ENCODE data around the gene ALDH3B1.

The ALDH3B1 gene

GRCh38 chr11:68035266-68035876, 25.2 kb downstream of the ALDH3B1 start:
- no peak overlapping the region for H3K4me3 ChIP-seq (ENCODE audit: control insufficient read depth, low read depth, low read length)
- no peak for TF ChIP-seq CTCF (conservative IDR thresholded peaks at IDR 0.05; ENCODE audit: control insufficient read depth, insufficient read depth, low read depth, low read length)
- no peak for DNase-seq (ENCODE audit: low read depth)

DNA sequence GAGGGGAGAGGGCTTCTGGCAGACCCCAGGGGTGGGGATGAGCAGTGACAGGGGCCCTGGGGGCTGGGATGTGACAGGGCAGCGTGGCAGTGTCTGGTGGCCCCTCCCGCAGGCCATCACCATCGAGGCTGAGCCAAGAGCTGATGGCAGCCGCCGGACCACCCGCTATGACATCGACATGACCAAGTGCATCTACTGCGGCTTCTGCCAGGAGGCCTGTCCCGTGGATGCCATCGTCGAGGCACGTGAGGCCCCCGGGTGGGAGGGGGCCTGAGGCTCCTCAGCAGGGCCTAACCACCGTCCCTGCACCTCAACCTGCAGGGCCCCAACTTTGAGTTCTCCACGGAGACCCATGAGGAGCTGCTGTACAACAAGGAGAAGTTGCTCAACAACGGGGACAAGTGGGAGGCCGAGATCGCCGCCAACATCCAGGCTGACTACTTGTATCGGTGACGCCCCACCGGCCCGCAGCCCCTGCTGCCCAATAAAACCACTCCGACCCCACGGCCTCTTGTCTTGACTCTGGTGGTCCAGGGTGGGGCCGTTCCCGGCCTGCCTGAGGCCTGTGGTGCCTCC, 26.1 kb downstream of the ALDH3B1 start:
- no peak for TF ChIP-seq CTCF (conservative IDR thresholded peaks at IDR 0.05; ENCODE audit: control insufficient read depth, insufficient read depth, low read depth, low read length)
- no peak overlapping the region for H3K4me3 ChIP-seq (ENCODE audit: control insufficient read depth, low read depth, low read length)
- no peak for DNase-seq (ENCODE audit: low read depth)

DNA sequence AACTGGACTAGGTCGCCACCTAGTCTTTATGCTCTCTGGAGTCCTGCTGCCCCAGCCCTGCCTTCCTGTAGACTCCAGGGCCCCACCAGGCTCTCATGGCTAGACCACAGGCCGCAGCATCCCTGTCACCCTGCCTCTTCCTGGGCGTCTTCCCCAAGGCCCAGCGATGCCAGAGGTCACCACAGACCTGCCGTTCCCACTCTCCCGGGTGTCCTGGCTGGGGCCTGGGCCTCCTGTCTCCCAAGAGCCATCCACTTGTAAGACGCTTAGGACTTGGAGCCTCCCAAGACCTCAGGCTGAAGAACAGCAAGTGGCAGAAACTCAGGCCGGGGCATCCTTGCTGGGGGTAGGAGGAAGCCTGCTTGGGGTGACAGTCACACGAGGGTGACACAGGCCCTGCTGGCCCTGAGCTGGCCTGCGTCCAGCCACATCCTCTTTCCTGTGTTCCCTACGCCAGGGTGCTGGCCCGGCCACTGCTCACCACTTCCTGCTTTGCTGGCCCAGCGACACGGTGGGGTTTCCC, 26.7 kb downstream of the ALDH3B1 start:
- no peak for DNase-seq (ENCODE audit: low read depth)
- TF ChIP-seq CTCF (conservative IDR thresholded peaks at IDR 0.05; ENCODE audit: control insufficient read depth, insufficient read depth, low read depth, low read length): no peak

DNA sequence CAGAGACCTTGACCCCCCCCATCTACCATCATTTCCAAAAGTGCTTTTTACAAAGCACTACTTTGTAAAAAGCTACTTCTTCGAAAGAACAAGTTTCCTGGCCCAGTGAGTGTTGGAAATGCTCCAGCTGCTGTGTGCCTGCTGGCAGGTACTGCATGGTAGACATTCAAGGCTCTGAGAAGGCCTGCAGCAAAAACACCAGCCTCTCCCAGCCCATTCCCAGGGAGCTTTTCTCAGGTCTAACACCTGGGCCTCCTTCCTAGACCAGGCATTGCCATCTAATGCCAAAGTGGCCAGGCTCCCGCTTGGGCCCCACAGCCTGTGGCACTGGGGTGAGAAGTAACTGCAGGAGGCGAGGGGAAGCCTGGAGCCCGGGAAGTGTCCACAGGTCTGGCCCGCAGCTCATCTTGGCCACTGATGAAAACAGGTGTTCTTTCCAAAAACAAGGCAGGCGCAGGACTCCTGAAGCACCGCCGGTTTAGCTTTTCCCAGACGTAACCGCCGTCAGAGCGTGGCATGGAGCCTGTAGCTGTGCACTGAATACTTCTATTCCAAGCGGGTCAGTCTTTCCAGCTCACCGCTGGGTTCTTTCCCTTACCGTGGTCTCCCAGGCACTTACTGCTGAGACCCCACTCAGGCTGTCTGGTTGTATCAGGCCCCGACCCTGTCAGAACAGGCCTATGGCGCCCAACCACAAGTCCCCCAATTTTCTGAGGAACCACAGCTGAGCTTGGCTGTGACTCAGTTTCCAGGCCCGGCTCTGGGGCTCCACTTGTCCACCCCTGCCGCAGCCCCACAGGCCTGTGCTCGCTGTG, 27.5 kb downstream of the ALDH3B1 start:
- no peak for DNase-seq (ENCODE audit: low read depth)
- no peak overlapping the region for H3K4me3 ChIP-seq (ENCODE audit: control insufficient read depth, low read depth, low read length)
- no peak for TF ChIP-seq CTCF (conservative IDR thresholded peaks at IDR 0.05; ENCODE audit: control insufficient read depth, insufficient read depth, low read depth, low read length)

More for the DNA sequence above, 26.7 kb downstream of the ALDH3B1 start:
- no peak overlapping the region for H3K4me3 ChIP-seq (ENCODE audit: control insufficient read depth, low read depth, low read length)

DNA sequence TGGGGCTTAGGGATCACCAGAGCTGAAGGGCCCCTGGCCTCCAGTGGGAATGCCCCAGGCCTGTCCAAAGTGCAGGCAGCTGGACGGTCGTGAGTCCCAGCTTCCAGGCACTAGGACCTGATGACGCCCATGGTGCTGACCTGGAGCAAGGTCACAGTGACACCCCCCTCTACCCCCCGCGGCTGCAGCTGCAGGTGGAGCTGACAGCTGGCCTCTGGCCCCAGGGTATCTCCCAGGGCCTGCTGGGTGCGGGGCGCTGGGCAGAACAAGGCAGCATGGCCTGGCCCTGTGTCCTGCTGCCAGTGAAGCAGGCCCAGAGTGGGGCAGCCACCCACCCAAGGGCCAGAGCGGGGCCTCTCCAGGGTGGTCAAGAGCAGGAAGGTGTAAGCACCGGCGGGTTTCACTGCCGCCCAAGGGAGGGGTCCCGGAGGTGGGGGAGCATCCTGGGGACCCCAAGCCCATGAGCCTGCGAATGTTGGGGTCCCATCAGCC, 28.1 kb downstream of the ALDH3B1 start:
- DNase-seq (ENCODE audit: low read depth): no peak
- H3K4me3 ChIP-seq (ENCODE audit: control insufficient read depth, low read depth, low read length): peak overlapping the region; percentile 76
- no peak for TF ChIP-seq CTCF (conservative IDR thresholded peaks at IDR 0.05; ENCODE audit: control insufficient read depth, insufficient read depth, low read depth, low read length)

GRCh38 chr11:68038718-68039525, 28.8 kb downstream of the ALDH3B1 start, which contains the start of gene TCIRG1:
Gene TCIRG1 (plus strand): TSS chr11:68039025. CDS start chr11:68041272, 2,247 bp downstream.
- H3K4me3 ChIP-seq (ENCODE audit: control insufficient read depth, low read depth, low read length): peak within 1 kb of the TSS; percentile 76
- no peak for TF ChIP-seq CTCF (conservative IDR thresholded peaks at IDR 0.05; ENCODE audit: control insufficient read depth, insufficient read depth, low read depth, low read length)
- peak; percentile 80 for DNase-seq (ENCODE audit: low read depth)

Data from fibroblast of mammary gland (primary cell).